ENCODE results near the gene IL10RB.

GRCh38 chr21:33332143-33332542 is 66.0 kb downstream of the IL10RB start:
- TF ChIP-seq EP300 (IDR thresholded peaks at IDR 0.05), result no peak
- no peak for TF ChIP-seq CTCF (IDR thresholded peaks at IDR 0.05)
- no peak for TF ChIP-seq POLR2A (IDR thresholded peaks at IDR 0.05)
- TF ChIP-seq POLR2AphosphoS5 (IDR thresholded peaks at IDR 0.05), result no peak

All from sigmoid colon (tissue), 4 donors.